ENCODE measurements around the gene MAN1A1.

- TF ChIP-seq, protein P1, sequence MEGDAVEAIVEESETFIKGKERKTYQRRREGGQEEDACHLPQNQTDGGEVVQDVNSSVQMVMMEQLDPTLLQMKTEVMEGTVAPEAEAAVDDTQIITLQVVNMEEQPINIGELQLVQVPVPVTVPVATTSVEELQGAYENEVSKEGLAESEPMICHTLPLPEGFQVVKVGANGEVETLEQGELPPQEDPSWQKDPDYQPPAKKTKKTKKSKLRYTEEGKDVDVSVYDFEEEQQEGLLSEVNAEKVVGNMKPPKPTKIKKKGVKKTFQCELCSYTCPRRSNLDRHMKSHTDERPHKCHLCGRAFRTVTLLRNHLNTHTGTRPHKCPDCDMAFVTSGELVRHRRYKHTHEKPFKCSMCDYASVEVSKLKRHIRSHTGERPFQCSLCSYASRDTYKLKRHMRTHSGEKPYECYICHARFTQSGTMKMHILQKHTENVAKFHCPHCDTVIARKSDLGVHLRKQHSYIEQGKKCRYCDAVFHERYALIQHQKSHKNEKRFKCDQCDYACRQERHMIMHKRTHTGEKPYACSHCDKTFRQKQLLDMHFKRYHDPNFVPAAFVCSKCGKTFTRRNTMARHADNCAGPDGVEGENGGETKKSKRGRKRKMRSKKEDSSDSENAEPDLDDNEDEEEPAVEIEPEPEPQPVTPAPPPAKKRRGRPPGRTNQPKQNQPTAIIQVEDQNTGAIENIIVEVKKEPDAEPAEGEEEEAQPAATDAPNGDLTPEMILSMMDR (IDR thresholded peaks at IDR 0.05): no peak
- TF ChIP-seq POLR2A (IDR thresholded peaks at IDR 0.05): no peak
These were observed 187.3 kb downstream of the MAN1A1 start for GRCh38 chr6:119162134-119162775.

Data from uterus (tissue), 2 donors.